Measurements from ENCODE around the gene HAUS8. TPM values are rescaled to one million over a fixed set of nuclear protein-coding genes. Genes with fewer than 3 reads are reported as not detected.

The HAUS8 gene
- total RNA-seq, 4 donors from 2014 or later, result 9.7 to 29.7 (median 10.1) TPM

DNA sequence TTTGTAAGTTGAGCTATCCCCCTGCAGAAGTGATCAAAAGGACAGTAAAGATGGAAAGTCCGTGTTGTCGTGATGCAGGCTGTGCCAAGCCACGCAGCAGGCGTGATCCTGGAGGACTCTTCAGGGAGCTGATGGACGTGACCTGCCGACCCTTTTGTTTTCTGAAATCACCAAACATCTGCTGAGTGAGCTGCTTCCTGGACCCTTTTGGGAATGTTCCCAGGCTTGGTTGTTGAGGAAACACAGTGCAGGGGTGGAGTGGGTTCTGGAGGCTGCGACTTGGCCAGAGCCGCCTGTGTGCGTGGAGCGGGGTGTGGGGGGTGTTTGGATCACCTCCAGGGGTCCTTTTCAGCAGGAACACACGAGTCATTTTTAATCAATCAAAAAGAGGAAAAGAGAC lies 33.3 kb downstream of the HAUS8 start:
- no peaks in the 10 kb centered on the region for H3K36me3 ChIP-seq
- no peak for DNase-seq
- H3K9me3 ChIP-seq, result no peaks in the 10 kb centered on the region
- no peak overlapping the region for H3K4me3 ChIP-seq
- no peak for TF ChIP-seq POLR2A (IDR thresholded peaks at IDR 0.05)
- TF ChIP-seq, protein P1, sequence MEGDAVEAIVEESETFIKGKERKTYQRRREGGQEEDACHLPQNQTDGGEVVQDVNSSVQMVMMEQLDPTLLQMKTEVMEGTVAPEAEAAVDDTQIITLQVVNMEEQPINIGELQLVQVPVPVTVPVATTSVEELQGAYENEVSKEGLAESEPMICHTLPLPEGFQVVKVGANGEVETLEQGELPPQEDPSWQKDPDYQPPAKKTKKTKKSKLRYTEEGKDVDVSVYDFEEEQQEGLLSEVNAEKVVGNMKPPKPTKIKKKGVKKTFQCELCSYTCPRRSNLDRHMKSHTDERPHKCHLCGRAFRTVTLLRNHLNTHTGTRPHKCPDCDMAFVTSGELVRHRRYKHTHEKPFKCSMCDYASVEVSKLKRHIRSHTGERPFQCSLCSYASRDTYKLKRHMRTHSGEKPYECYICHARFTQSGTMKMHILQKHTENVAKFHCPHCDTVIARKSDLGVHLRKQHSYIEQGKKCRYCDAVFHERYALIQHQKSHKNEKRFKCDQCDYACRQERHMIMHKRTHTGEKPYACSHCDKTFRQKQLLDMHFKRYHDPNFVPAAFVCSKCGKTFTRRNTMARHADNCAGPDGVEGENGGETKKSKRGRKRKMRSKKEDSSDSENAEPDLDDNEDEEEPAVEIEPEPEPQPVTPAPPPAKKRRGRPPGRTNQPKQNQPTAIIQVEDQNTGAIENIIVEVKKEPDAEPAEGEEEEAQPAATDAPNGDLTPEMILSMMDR (IDR thresholded peaks at IDR 0.05), result no peak
- H3K4me1 ChIP-seq, result no peaks in the 10 kb centered on the region
- H3K27ac ChIP-seq, result peak overlapping the region in 2 of 4 donors; percentile 37 to 73
- no peaks in the 10 kb centered on the region for H3K27me3 ChIP-seq

DNA sequence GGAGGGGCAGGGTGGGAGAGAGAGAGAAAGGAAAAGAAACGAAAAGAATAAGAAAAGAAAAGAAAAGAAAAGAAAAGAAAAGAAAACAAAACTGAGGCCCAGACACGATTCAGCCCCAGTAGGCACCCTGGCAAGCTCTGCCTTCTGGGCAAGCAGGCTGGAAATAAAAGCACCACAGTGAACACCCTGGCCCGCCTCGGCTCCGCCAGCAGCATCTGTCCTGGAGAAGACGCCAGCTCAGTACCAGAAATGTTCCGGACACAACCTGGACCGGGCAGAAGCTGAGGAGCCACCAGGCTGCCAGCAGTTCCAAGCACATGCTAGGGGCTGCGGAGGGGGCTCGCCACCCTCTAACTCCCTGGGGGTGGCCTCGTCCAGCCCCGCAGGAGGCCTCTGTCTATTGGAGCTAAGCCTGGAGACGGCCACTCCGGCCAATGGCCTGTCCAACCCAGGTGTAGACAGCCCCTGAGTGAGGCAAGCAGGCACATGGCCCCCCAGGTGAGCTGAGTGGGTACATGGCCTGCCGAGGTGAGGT lies 37.2 kb downstream of the HAUS8 start:
- DNase-seq, result no peak
- Histone ChIP-seq H3K4me1 (no peaks in the 10 kb centered on the region), H3K27ac (no peak overlapping the region), H3K27me3 (no peaks in the 10 kb centered on the region), H3K9me3 (no peaks in the 10 kb centered on the region), H3K4me3 (no peak overlapping the region), H3K36me3 (no peaks in the 10 kb centered on the region)
- TF ChIP-seq, protein P1 (IDR thresholded peaks at IDR 0.05), result no peak
- TF ChIP-seq POLR2A (IDR thresholded peaks at IDR 0.05), result no peak

DNA sequence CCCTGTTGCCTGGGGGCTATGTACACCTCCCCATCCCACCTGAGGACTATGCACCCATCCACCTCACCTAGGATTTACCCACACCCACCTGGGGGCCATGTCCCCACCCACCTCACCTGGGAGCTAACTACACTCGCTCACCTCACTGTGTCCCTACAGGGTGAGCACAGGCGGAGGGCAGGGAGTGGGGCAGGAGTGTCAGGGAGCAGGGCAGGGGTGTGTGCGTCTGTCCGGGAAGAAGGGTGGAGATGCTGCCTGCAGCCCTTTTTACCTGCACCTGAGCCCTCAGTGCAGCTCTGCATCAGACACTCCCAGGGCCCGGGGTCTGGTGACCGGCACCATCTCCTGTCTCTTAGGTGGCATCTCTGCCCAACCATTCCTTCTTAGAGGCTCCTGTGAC lies 38.1 kb downstream of the HAUS8 start:
- no peaks in the 10 kb centered on the region for H3K27me3 ChIP-seq
- H3K4me1 ChIP-seq, result no peaks in the 10 kb centered on the region
- no peaks in the 10 kb centered on the region for H3K36me3 ChIP-seq
- no peak overlapping the region for H3K27ac ChIP-seq
- no peaks in the 10 kb centered on the region for H3K9me3 ChIP-seq
- TF ChIP-seq, protein P1 (IDR thresholded peaks at IDR 0.05), result no peak
- no peak for TF ChIP-seq POLR2A (IDR thresholded peaks at IDR 0.05)
- no peak for DNase-seq
- no peak overlapping the region for H3K4me3 ChIP-seq

DNA sequence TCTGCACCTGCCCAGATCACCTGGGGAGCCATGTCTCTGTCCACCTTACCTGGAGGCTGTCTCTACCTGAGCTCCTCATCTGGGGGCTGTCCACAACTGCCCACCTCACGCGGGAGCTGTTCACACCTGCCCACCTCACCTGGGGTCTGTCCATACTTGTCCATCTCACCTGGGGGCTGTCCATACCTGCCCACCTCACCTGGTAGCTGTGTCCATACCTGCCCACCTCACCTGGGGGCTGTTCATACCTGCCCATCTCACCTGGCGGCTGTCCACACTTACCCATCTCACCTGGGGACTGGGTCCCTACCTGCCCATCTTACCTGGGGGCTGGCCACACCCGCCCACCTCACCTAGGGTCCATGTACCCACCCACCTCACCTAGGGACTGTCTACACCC lies 38.6 kb downstream of the HAUS8 start:
- no peaks in the 10 kb centered on the region for H3K36me3 ChIP-seq
- TF ChIP-seq, protein P1 (IDR thresholded peaks at IDR 0.05), result no peak
- TF ChIP-seq POLR2A (IDR thresholded peaks at IDR 0.05), result no peak
- DNase-seq, result no peak

DNA sequence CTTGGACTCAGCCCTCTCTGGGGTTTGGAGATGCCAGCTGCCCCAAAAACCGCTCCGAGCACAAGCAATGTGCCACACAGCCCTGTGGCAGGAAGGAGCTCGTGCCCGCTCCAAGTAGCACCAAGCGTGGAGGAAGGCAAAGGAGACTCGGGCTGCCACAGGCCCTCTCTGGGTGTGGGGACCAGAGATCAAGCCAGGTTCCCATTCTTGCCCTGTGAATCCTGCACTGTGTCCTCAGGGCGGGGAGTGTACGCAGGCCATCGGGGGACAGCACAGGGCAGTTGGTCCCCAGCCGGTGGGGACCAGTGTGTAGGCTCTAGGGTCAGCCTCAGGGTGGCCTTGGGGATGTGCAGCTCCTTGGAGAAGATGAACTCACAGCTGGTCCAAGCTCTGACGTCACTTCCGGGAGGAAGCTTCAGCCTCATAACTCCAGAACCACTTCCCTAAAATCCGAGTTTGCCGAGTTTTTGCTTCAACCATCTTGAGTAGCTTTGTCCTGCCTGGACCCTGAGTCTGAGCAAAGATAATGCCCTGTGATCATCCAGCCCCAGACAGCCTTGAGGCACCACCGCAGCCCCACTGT lies 39.3 kb downstream of the HAUS8 start:
- no peak for TF ChIP-seq POLR2A (IDR thresholded peaks at IDR 0.05)
- TF ChIP-seq, protein P1 (IDR thresholded peaks at IDR 0.05), result no peak
- Histone ChIP-seq H3K4me1 (no peaks in the 10 kb centered on the region), H3K4me3 (no peak overlapping the region), H3K27ac (no peak overlapping the region), H3K9me3 (no peaks in the 10 kb centered on the region), H3K27me3 (no peaks in the 10 kb centered on the region), H3K36me3 (no peaks in the 10 kb centered on the region)
- peak in 1 of 3 donors; percentile 52 for DNase-seq

More for the DNA sequence above, 38.6 kb downstream of the HAUS8 start:
- H3K4me1 ChIP-seq, result no peaks in the 10 kb centered on the region
- no peaks in the 10 kb centered on the region for H3K9me3 ChIP-seq
- no peak overlapping the region for H3K4me3 ChIP-seq
- H3K27me3 ChIP-seq, result no peaks in the 10 kb centered on the region
- no peak overlapping the region for H3K27ac ChIP-seq
